GM18951 (cell line): Measurements from ENCODE around the gene UBQLN1.
A peak's percentile ranks its signal among the peaks of the same experiment; 100 is the strongest.

Source experiments
- POLR2A ChIP-seq: IDR thresholded peaks from 4 replicates; pipeline ENCODE4 v1.6.1; 2011; ENCODE audit warnings: mild to moderate bottlenecking; ENCODE audit not compliant: insufficient read length, insufficient read depth; ENCODE audit errors: extremely low read depth
- in situ Hi-C: fragments of 300-500 bp; cut with MboI; formaldehyde crosslinking; loops from one replicate; pipeline ENCODE4 v1.12.0; 2022; ENCODE audit warnings: low sequenced_read_pairs, mixed read lengths, inconsistent platforms; ENCODE audit not compliant: unreplicated experiment

The UBQLN1 gene

GRCh38 chr9:83637389-83637788 lies 70.4 kb downstream of the UBQLN1 start:
- TF ChIP-seq POLR2A = no peak
- in situ Hi-C loops = no loop called here

- in situ Hi-C loops = no loop called here
These were observed 70.9 kb downstream of the UBQLN1 start for GRCh38 chr9:83636813-83637212.

DNA sequence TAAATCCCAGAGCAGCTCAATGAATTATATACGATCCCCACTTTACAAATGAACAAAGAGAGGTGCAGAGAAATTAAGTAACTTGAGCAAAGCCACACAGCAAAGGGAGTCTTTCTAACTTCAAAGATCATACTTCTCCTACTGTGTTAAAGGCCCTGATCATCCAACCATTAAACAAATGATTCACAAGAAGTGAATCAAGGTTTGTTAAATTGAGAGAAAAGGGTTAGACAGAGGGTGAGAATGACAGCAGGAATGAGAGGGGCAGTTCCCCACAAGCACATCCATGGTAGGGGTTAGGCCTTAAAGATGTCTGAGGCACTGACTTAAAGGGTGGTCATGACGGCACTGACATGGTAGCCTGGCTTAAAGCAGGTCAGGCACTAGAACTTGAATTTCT lies 74.1 kb downstream of the UBQLN1 start:
- in situ Hi-C loops = no loop called here
- no peak for TF ChIP-seq POLR2A

More at GRCh38 chr9:83636813-83637212, 70.9 kb downstream of the UBQLN1 start:
- no peak for TF ChIP-seq POLR2A

- no peak for TF ChIP-seq POLR2A
- in situ Hi-C loops = no loop called here
These were observed 74.5 kb downstream of the UBQLN1 start for GRCh38 chr9:83633255-83633654.

DNA sequence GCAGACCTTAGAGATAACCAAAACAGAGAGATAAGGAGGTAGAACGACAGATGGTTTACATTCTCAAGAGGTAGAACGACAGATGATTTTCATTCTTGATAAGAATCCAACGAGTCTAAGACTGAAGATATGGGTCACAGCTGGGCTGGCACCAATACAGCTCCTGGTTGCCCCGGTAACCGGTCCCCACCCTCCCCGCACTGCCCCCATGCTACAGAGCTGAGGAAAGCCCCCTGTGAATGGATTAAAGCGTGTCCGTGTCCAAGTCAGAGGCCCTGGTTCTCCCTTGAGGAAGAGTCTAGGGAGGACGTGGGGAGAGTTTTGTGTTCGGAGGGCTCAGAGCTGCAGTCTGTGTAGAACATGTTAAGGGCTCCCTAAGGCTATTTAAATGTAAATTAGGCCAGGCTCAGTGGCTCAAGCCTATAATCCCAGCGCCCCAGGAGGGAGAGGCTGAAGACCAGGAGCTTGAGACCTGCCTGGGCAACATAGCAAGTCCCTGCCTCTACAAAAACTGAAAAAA lies 76.8 kb downstream of the UBQLN1 start:
- in situ Hi-C loops = no loop called here
- TF ChIP-seq POLR2A = no peak

GRCh38 chr9:83629433-83630104 lies 78.2 kb downstream of the UBQLN1 start:
- no peak for TF ChIP-seq POLR2A
- in situ Hi-C loops = no loop called here

DNA sequence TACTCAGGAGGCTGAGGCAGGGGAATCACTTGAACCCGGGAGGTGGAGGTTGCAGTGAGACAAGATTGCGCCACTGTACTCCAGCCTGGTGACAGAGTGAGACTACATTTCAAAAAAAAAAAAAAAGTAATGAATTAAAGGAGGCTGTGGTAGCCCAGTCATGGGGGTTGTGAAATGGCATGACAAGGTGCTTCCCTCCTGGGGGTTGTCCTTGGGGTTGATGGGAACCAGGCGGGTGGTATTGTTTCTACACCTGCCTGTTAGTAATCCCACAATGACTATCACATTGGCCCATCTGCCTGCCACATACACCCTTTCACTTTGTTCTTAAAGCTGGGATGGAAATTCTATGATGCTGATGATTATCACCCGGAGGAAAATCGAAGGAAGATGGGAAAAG lies 79.2 kb downstream of the UBQLN1 start:
- no peak for TF ChIP-seq POLR2A
- in situ Hi-C loops = no loop called here

GRCh38 chr9:83625178-83625577 lies 82.6 kb downstream of the UBQLN1 start:
- no peak for TF ChIP-seq POLR2A

GRCh38 chr9:83623679-83624076 lies 84.1 kb downstream of the UBQLN1 start:
- in situ Hi-C loops = loop anchor here (25.0 kb wide), 1 partner anchor 289 kb away; the partner anchor contains the start of gene KIF27
- TF ChIP-seq POLR2A = no peak

More at GRCh38 chr9:83625178-83625577, 82.6 kb downstream of the UBQLN1 start:
- in situ Hi-C loops = no loop called here

DNA sequence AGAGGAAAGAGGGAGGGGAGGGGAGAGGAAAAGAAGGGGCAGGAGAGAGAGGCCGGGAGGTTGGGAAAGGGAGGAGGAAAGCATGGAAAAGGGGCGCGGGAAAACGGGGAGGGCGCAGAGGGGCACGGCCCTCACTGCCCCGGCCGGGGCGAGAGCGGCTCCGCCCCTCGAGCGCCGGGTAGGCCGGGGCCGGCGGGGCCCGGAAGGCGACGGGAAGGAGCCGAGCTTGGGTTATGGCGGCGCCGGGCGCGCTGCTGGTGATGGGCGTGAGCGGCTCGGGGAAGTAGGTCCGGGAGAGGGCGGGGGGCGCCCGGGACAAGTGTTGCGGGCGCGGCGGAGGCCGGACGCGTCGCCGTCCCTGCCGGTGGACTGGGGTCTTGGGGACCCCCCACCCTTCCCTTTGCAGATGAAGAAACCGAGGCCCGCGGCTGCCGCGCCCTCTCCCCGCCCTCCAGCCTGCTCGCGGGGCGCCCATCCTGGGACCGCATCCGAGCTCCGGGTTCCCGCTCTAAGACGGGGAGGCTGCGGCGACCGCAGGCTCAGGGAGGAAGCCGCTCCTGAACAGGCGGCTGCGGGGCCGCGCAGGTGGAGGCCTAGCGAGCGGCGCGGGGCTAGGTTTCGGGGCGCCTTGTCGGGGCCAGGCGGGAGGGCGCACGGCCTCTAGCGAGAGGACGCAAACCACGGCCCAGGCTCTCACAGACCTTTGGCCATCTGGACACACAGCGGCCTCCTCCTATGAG lies 84.6 kb downstream of the UBQLN1 start, which contains the start of gene IDNK:
Gene IDNK (plus strand): TSS at position 205 of the 740 bp plus-strand sequence. CDS start 29 bp downstream, at position 234.
- in situ Hi-C loops = loop anchor here (25.0 kb wide), 1 partner anchor 289 kb away; the partner anchor contains the start of gene KIF27
- TF ChIP-seq POLR2A = peak; percentile 76

DNA sequence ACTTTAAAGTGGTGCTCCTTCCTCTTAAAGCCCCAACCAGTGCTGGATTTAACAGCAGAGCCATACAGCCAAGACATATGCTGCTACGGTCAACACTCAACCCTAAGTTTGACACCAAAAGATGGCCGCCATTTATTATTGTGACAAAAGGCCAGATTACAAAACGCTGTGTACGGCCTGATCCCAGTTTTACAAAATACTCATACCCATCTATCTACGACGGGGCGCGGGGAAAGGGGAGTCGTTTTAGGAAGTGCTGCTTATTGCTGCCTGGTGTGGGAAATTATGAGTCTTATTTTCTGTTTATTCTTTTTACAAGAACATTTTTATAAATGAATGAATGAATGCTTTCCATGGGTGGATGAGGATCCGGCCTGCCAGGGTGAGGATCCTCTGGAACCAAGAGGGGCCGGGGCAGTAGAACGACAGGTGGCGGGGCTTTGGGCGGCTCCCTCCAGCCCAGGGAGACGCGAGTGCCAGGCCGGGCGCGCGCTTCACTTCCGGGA lies 85.3 kb downstream of the UBQLN1 start:
- in situ Hi-C loops = loop anchor here (25.0 kb wide), 1 partner anchor 290 kb away; the partner anchor contains the start of gene KIF27
- no peak for TF ChIP-seq POLR2A

DNA sequence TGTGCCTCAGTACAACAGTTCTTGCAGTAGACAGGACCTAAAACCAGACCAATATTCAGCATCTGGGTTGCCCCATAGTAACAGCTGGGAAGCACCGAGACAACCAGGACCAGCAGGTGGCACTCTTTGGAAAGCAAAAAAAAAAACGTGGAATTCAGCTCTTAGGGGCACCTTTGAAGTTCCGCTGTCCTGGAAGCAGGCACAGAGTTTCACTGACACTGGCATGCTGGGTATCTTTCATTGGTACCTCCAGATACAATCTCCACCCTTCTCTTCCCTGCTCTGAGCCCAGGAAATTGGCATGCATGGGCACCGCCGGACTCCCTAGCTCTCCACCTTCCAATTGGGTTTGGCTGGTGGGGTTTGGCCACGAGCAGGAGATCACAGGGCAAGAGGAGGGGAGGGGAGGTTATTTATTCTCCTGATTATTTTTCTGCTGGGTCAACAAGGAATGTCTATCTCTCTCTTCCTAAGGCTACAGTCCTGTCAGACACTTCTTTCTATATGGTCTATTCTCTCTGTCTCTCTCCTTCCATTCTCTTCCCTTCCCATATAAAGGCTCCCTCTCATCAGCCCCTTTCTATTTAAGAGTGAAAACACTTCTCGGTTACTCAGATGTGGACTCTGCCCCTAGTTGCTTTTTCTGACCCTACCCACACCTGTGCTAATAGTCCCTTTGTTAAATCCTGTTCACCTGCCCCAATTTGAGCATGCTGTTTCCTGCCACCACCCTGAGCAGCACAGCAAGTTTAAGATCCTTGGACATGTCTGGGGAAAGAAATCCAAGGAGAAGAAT lies 86.7 kb downstream of the UBQLN1 start:
- TF ChIP-seq POLR2A = no peak
- in situ Hi-C loops = loop anchor here (25.0 kb wide), 1 partner anchor 291 kb away; the partner anchor contains the start of gene KIF27
